GM10847 (cell line): ENCODE measurements around the gene PPP6R1.

Experiments used
- POLR2A ChIP-seq: IDR thresholded peaks from 2 replicates; pipeline ENCODE4 v1.6.1; 2011; ENCODE audit not compliant: insufficient read length; ENCODE audit errors: extremely low read depth

Gene PPP6R1

DNA sequence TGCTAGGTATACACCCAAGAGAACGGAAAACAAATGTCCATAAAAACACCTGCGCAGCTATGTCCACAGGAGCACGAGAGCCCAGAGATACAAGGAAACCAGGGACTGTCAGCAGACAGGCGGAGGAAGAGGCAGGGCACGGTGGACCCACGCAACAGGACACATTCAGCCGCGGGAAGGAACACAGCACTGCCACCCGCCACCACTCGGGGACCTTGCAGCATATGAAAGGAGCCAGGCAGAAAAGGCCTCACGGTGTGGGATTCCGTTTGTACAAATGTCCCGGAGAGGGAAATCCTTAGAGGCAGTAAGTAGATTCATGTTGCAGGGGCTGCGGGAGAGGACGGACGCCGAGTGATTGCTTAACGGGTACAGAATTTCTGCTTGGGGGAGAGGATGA, 13.3 kb upstream of the PPP6R1 start:
- TF ChIP-seq POLR2A, result no peak

DNA sequence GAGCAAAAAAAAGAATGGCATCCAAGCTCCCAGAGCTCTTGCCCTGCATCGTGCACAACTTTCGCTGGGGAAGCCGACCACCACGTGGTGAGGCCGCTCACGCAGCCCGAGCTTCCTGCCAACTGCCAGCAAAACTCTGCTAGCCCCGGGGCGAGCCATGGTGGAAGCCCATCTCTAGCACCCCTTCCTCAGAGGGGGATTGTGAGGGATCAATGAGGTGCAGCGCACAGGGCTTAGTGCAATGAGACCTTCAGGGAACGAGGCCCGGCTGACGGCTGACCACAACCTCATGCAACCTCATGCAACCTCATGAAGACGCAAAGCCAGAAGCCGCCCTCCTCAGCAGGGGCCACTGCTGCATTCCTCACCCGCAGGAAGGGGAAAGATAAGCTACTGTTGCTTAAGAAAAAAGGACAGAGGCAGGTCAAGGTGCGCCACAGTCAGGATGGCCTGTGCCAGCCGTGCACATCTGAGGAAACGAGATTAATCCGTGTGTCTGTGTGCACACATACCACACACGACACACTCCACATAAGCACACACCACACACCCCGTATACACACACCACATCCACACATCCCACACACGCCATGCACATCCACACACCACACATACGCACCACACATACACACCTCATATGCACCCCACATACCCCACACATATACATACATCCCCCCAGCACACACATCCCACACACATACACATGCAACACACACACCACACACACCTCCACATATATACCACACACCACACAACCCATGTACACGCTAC, 11.5 kb upstream of the PPP6R1 start:
- no peak for TF ChIP-seq POLR2A

DNA sequence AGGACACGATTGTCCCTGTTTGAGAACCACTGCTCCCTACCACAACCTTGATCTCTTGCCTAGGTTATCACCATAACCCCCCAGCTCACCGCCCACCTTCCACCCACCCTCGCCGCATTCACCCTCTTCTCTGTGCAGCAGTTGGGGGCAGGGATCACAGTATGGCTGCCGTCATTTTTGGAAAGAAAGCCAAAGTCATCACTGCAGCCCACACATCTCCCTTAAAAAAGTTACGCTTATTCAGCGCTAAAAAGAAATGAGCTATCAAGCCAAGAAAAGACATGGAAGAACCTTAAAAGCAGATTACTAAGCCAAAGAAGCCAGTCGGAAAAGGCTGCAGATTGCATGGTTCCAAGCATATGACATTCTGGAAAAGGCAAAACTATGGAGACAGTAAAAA, 10.5 kb upstream of the PPP6R1 start:
- TF ChIP-seq POLR2A, result no peak

DNA sequence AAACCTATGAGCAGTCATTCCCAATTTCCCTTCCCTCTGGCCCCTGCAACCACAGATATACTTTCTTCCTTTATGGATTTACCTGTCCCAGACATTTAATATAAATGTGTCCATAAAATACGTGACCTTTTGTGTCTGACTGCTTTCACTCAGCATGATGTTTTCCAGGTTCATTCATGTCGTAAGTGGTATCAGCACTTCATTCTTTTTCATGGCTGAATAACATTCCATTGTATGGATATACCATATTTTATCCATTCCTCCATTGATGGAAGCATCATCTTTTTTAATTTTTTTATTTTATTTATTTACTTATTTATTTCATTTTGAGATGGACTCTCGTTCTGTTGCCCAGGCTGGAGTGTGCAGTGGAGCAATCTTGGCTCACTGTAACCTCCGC, 8.0 kb upstream of the PPP6R1 start:
- TF ChIP-seq POLR2A, result no peak

DNA sequence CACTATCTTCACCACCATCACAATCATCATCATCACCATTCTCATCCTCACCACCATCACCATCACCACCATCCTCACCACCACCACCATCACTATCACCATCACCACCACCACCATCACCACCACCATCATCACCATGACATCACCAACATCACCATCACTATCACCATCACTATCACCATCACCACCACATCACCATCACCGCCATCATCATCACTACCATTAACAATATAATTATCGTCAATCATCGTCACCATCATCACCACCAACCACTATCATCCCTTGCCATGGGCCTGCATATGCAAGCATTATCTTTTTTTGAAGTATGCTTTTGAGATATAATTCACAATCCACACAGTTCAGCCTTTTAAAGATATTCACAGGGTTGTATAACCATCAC, 7.6 kb upstream of the PPP6R1 start:
- no peak for TF ChIP-seq POLR2A

DNA sequence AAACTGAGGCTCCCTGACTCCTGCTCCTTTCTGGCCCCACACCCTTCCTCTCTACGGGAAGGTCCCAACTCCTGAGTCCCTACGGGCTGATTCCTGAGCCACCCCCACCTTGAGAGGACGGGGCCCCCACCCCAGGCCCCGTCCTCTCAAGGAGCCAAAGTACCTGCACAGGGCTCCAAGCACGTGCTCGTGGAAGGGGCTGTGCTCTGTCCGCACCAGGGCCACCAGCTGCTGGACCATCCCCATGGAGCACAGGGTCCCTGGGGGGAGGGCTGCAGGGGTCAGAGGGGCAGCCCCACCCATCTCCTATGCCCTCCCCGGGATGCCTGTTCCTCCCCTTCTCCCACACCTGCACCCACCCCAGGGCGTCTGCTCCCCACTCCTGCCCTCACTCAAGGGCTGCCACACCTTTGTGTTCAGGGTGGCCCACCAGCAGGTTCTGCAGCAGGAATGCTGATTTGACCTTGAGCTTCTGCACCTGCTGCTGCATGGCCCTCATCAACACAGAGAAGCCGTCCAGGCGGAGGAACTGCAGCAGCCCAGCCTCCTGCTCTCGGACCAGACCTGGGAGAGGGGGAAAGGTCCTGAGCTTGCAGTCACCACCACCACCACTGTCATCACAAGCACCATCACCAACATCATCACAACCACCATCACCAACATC, 7.0 kb upstream of the PPP6R1 start:
- TF ChIP-seq POLR2A, result no peak

DNA sequence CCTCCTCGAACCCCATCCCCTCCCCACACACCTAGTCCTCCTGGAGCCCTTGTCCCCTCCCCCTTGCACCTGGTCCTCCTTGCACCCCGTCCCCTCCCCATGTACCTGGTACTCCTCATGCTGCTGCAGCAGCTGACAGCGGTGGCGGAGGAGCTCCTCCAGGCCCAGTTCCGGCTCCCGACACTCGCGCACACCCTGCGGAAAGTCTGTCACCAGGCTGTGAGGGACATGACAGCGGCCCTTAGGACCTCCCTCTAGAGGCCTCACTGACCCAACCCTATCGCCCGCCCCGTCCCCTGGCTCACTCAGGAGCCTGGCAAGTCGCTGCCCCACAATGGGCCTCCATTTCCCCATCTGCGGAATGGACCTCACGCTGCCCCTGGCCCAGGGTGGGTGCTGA, 6.4 kb upstream of the PPP6R1 start:
- TF ChIP-seq POLR2A, result no peak

DNA sequence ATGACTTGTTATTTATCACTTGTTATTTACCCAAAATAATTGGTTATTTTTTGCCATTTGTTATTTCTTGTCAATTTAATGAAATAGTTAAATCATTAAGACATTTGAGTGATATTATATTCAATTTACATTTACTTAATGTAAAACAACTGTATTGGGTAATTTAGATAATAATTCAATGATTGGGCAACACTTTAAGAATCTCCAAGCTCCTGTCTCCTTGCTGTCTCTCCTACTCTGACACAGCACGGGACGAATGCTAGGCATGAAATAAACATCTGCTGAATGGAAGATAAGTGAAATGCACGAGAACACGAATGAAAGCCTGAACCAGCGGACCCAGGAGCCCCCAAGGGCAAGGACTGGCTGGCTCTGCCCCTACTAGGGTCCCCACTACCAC, 5.7 kb upstream of the PPP6R1 start:
- no peak for TF ChIP-seq POLR2A

DNA sequence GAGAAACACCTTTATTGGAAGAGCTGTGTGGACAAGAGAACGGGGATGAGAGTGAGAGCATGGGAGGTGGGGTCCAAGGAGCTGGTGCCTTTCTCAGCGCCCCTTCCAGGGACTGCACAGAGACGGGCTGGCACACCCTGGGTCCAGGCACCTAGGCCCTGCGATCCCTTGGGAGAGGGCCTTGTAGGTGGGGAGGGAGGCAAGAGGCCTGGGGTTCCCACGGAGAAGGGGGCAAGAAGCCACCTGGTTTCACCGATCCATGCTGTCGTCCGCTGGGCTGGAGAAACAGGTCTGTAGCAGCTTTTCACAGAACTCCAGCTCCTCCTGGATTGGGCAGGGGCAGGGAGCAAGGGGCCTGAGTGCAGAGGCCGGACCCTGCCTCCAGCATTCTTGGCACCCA, 3.5 kb upstream of the PPP6R1 start:
- TF ChIP-seq POLR2A, result no peak

DNA sequence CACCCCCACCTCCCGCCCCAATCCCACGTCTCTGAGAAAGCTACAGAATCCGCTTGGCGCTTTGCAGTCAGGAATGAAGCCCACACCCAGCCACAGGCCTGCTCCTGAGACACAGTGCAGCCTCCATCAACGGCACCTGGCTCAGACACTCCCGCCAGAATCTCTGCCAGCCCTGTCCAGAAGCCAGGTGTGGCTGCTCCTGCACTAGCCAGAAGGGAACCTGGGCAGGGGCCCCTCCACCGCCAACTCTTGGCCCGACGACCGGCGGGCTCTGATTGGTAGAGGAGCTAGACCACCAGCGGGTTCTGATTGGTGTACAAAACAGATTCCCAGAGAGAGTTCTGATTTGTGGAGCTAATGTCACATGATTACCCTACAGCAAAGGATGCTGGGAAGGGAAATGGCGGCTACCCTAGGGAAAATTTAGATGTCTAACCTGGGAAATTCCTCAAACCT, 2.9 kb upstream of the PPP6R1 start:
- no peak for TF ChIP-seq POLR2A

DNA sequence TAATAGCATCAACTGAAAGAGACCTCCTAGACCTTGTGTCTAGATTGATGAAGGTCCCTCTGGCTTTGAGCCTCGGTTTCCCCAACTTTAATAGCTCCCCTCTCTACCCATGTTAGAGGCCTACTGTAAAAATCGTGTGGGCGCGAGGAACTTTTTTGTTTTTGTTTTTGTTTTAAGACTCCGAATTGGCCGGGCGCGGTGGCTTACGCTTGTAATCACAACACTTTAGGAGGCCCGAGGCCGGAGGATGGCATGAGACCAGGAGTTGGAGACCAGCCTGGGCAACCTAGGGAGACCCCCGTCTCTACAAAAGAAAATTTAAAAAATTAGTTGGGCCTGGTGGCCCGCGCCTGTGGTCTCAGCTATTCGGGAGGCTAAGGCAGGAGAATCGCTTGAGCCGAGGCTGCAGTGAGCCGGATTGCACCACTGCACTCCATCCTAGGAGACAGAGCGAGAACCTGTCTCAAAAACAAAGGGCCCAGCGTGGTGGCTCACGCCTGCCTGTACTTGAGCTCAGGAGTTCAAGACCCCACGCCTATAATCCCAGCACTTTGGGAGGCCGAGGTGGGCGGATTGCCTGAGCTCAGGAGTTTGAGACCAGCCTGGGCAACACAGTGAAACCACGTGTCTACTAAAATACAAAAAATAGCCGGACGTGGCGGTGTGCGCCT, 858 bp upstream of the PPP6R1 start:
- TF ChIP-seq POLR2A, result no peak

DNA sequence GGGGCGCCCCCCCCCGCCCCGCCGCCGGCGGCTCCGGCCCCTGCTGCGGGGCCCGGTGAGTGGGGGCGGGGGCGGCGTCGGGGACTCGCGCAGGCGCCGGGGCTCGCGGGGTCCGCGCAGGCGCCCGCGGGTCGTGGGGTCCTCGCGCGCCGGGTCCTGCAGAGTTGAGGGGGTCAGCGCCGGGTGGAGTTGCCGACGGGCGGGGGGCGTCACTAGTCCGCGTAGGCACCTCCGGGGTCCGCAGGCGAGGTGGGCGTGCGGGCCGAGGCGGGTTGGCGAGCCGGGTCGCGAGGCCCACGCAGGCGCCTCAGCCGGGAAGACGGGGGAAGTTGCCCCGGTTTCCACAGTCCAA, 365 bp downstream of the PPP6R1 start:
- no peak for TF ChIP-seq POLR2A

DNA sequence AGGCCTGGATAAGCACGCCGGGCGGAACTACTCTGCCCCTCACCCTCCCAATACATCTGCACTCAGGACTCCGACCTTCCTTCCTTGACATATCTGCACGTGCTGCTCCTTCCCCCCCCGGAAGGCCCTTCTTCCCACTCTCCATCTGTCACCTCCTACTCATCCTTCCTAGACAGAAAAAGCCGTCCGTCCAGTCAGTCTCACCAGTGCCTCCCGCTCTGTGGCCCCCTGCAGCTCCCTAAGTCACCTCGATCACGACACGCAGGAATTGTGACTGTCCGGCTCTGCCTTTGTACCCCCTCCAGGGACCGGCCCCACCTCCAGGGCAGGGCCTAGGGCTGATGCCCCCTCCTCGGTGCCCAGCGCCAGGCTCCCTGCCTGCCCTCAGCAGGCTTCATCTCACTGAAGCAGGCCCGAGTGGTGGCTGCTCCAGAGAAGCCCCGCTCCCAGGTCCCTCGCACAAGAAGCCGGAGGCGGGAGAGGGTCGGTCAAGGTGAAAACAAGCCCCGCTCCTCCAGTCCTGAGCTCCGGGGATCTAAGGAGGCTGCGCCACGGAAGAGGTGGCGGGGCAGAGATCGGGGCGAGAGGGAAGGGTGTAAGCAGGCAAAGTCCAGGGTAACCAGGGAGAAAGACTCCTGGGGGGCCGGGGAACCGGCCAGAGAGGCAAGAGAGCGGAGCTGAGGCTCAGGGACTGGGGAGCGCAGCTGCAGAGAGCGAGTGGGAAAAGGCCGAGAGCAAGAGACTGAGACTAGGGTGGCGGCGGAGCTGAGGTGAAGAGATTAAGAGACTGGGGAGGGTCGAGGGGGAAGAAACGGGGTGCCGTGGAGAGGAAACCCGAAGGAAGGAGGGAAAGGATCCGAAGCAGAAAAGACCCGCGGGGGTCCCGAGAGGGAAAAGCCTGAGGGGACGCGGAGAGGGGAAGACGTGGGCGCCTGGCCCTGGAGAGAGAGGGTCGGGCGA, 1.1 kb downstream of the PPP6R1 start:
- TF ChIP-seq POLR2A, result no peak

DNA sequence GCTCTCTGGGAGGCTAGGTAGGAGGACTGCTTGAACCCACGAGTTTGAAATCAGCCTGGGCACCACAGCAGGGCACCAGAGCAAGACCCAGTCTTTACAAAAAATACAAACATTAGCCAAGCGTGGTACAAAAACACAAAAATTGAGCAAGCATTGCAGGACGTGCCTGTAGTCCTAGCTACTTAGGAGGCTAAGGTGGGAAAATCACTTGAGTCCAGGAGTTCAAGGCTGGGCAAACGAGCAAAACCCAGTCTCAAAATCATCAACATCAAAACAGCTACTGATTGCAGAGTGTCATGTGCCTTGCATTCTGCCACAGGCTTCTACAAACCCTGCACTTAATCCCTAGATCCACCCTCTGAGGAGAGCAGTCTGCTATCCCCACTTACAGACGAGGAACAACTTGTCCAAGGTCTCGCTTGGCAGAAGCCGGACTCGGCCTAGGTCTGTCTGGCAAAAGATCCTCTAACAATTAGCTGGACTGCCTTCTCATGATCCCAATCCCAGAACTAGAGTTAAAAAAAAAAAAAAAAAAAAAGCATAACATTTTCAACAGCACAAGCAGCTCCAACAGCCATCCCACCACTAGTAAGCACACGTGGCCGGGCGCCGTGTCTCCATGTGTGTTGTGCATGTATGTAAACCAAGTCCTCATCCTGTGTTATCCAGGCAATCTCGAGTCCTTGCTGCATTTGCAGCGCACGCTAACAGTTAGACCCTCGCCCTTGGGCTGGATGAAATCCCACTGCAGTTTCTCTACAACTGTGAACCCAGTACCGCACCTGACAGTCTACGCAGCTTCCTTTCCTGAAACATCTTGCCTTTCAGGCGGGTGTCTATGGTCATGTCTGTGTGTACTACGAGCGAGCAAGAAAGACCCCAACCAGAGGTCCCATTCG, 2.0 kb downstream of the PPP6R1 start:
- no peak for TF ChIP-seq POLR2A
